K562 (cell line): ENCODE data around the gene SETD1B. TPM values are rescaled to one million over a fixed set of nuclear protein-coding genes. Genes with fewer than 3 reads are reported as not detected.

ENCODE experiments used
- ATAC-seq: fragments of 200-7000 bp; cut with Tn5 transposase; 3 replicates; pipeline ENCODE4 v1.9.1; 2020; ENCODE audit warnings: moderate library complexity
- BruUV-seq: library from RNA; stranded (reverse); fragments of 400-500 nt; replicated peaks from 2 replicates; lab custom pipeline; 2021; lab: Mats Ljungman, UMichigan
- CTCF ChIA-PET: fragments of 300-600 bp; formaldehyde crosslinking; extraction: SDS; loops from one replicate; lab custom pipeline; 2021; ENCODE audit warnings: low intra/inter-chr PET ratio; lab: Yijun Ruan, JAX
- POLR2A ChIA-PET: fragments of 300-600, 350-650 bp; sonication (Branson Sonifier 250); formaldehyde crosslinking; extraction: SDS; loops from one replicate; lab custom pipeline; 2021; ENCODE audit warnings: antibody characterized with exemption, inconsistent platforms; lab: Yijun Ruan, JAX
- DNase-seq, 4 experiments: peaks; one replicate each; pipeline versions ENCODE4 v3.0.0 to v3.0.0-alpha.2; 2011 to 2018; ENCODE audit warnings: low spot score in 3 of 4, mixed read lengths in 3 of 4; ENCODE audit errors: extremely low read depth in 1 of 4
- FAIRE-seq: peaks from 2 replicates; lab custom pipeline; 2011; peaks lifted over from hg19 to GRCh38; lab: Jason Lieb, UNC
- H2AFZ ChIP-seq: 2 replicates; pipeline ENCODE4 v1.6.0; 2011; ENCODE audit warnings: low read depth, low read length, control low read depth, inconsistent platforms
- H3K27ac ChIP-seq: fragments of 200-600 bp; 3 replicates; pipeline ENCODE4 v1.8.0; 2011; ENCODE audit warnings: low read depth, mild to moderate bottlenecking, control low read depth, inconsistent platforms, low read length, moderate library complexity, mixed read lengths; ENCODE audit errors: extremely low read depth
- H3K27me3 ChIP-seq, 2 experiments: fragments of 300-600 bp in 1 of 2; 2 replicates in 1 of 2; 3 replicates in 1 of 2; pipeline versions ENCODE4 v1.6.0 to v1.8.0; 2011; ENCODE audit warnings: inconsistent platforms in 2 of 2, low read length in 2 of 2, mild to moderate bottlenecking in 1 of 2, mixed read lengths in 1 of 2, moderate library complexity in 1 of 2; ENCODE audit not compliant: control insufficient read depth in 2 of 2, insufficient read depth in 2 of 2
- H3K36me3 ChIP-seq: fragments of 300-600 bp; 3 replicates; pipeline ENCODE4 v1.8.0; 2011; ENCODE audit warnings: mild to moderate bottlenecking, low read length, inconsistent platforms; ENCODE audit not compliant: control insufficient read depth, insufficient read depth
- H3K4me1 ChIP-seq, 2 experiments: fragments of 200-600 bp in 1 of 2; replicated peaks in 1 of 2; 2 replicates in 1 of 2; 3 replicates in 1 of 2; pipeline versions ENCODE4 v1.5.1 to v1.8.0; 2011; ENCODE audit warnings: inconsistent platforms in 2 of 2, low read length in 2 of 2, mild to moderate bottlenecking in 1 of 2, mixed read lengths in 1 of 2, moderate library complexity in 1 of 2; ENCODE audit not compliant: control insufficient read depth in 2 of 2, insufficient read depth in 2 of 2
- H3K4me2 ChIP-seq: 2 replicates; pipeline ENCODE4 v1.6.1; 2011; ENCODE audit warnings: low read length, control low read depth, inconsistent platforms, mixed read lengths; ENCODE audit not compliant: insufficient read depth
- H3K4me3 ChIP-seq: fragments of 200-600 bp; sonication (generic), shearing (Covaris generic); 2 replicates; pipeline ENCODE4 v1.5.1; 2016; ENCODE audit warnings: control low read depth, inconsistent platforms
- H3K79me2 ChIP-seq: fragments of 200-600 bp; 3 replicates; pipeline ENCODE4 v1.8.0; 2011; ENCODE audit warnings: low read length, inconsistent platforms; ENCODE audit not compliant: control insufficient read depth, insufficient read depth
- H3K9ac ChIP-seq, 2 experiments: 2 replicates each; pipeline versions ENCODE4 v1.6.0 to v1.6.1; 2011; ENCODE audit warnings: low read depth in 2 of 2, low read length in 2 of 2, control low read depth in 1 of 2, inconsistent platforms in 1 of 2, mild to moderate bottlenecking in 1 of 2, mixed read lengths in 1 of 2; ENCODE audit not compliant: insufficient read depth in 1 of 2
- H3K9me1 ChIP-seq: one replicate; pipeline ENCODE4 v1.6.0; 2011; ENCODE audit warnings: inconsistent platforms, mild to moderate bottlenecking, low read length, moderate library complexity; ENCODE audit not compliant: control insufficient read depth, insufficient read depth
- H3K9me3 ChIP-seq: replicated peaks from 2 replicates; pipeline ENCODE4 v1.5.1; 2011; ENCODE audit warnings: low read depth, low read length, inconsistent platforms; ENCODE audit not compliant: control insufficient read depth, insufficient read depth
- H4K20me1 ChIP-seq: replicated peaks from 2 replicates; pipeline ENCODE4 v1.6.1; 2011; ENCODE audit warnings: low read length, inconsistent platforms, mixed read lengths; ENCODE audit not compliant: control insufficient read depth, insufficient read depth
- MBD2 ChIP-seq: sonication (generic); IDR thresholded peaks from 2 replicates; pipeline ENCODE4 v1.6.1; 2016; ENCODE audit warnings: low read depth, borderline replicate concordance
- NR1H2 ChIP-seq: sonication (generic); formaldehyde crosslinking; IDR thresholded peaks from 2 replicates; pipeline ENCODE4 v1.4.0; 2020; ENCODE audit warnings: mild to moderate bottlenecking, missing genetic modification reagents
- RAD21 ChIP-seq, 2 experiments: fragments of 250-450 bp in 1 of 2; fragments of 450-650 bp in 1 of 2; sonication (Bioruptor Pico) in 1 of 2; formaldehyde crosslinking in 1 of 2; IDR thresholded peaks in 1 of 2; conservative IDR thresholded peaks in 1 of 2; 2 replicates each; pipeline versions ENCODE4 v1.4.0 to v1.8.0; 2020 to 2022; ENCODE audit warnings: mild to moderate bottlenecking in 2 of 2, moderate library complexity in 1 of 2
- ZNF561 ChIP-seq: fragments of 450-650 bp; formaldehyde crosslinking; conservative IDR thresholded peaks from 2 replicates; pipeline ENCODE4 v1.4.0; 2020; ENCODE audit warnings: mild to moderate bottlenecking, moderate library complexity
- ZZZ3 ChIP-seq: fragments of 450-650 bp; IDR thresholded peaks from 2 replicates; pipeline ENCODE4 v1.6.1; 2016; ENCODE audit warnings: antibody characterized with exemption, mild to moderate bottlenecking, moderate library complexity
- WGBS: fragments of 100-300 bp; shearing (Covaris generic); methylation state at CpG from one replicate; pipeline ENCODE4 v1.1.6; 2016; ENCODE audit warnings: low coverage, mixed read lengths; ENCODE audit not compliant: insufficient coverage; ENCODE audit errors: missing lambda C conversion rate; 5-methylcytosine and 5-hydroxymethylcytosine counted together
- in situ Hi-C: fragments of 300-500 bp; cut with MboI; formaldehyde crosslinking; loops from 4 replicates; pipeline ENCODE4 v1.15.0; 2018; ENCODE audit warnings: inconsistent platforms, mixed read lengths
- intact Hi-C: fragments of 100-400 bp; cut with micrococcal nuclease; formaldehyde crosslinking; loops from 2 replicates; pipeline ENCODE4 v1.14.2; 2022
- polyA plus RNA-seq, 8 experiments: library from polyadenylated mRNA; depleted of rRNA in 4 of 8; stranded (reverse) in 5 of 8; unstranded in 3 of 8; fragments of >200 nt; fragmentation: Nextera tagmentation in 2 of 8; fragmentation: Illumina TruSeq in 1 of 8; extraction: Ambion mirVana in 2 of 8; extraction: Trizol in 1 of 8; gene quantifications; 2 replicates each; pipeline versions ENCODE4 v1.2.1 to v1.2.3, GENCODE V29; 2011 to 2014; ENCODE audit warnings: inconsistent platforms in 1 of 8, missing spikeins in 1 of 8
- total RNA-seq, 7 experiments: library from RNA; depleted of rRNA in 6 of 7; stranded (reverse); fragments of >200 nt in 6 of 7; fragmentation: Illumina TruSeq in 2 of 7; extraction: Trizol in 2 of 7; gene quantifications; 2 replicates each; pipeline versions ENCODE4 v1.2.1 to v1.2.3, GENCODE V29; 2011 to 2021; ENCODE audit warnings: low replicate concordance in 1 of 7
- TF ChIP-seq, protein P1 (sequence below): fragments of 200-600 bp; sonication (generic); IDR thresholded peaks from one replicate; pipeline ENCODE4 v1.6.1; 2012; ENCODE audit warnings: mild to moderate bottlenecking, low read depth, low read length, inconsistent platforms
- TF ChIP-seq, protein P2 (sequence below): sonication (generic); formaldehyde crosslinking; IDR thresholded peaks from 2 replicates; pipeline ENCODE4 v1.8.1; 2023; ENCODE audit warnings: mild to moderate bottlenecking, missing genetic modification reagents

Gene SETD1B
- total and polyA plus RNA-seq, 9 of the 15 experiments (the other 6 are each of a cell fraction or from before 2014, with no cell fraction given), result 0.48 to 26.6 (median 2.3) TPM

DNA sequence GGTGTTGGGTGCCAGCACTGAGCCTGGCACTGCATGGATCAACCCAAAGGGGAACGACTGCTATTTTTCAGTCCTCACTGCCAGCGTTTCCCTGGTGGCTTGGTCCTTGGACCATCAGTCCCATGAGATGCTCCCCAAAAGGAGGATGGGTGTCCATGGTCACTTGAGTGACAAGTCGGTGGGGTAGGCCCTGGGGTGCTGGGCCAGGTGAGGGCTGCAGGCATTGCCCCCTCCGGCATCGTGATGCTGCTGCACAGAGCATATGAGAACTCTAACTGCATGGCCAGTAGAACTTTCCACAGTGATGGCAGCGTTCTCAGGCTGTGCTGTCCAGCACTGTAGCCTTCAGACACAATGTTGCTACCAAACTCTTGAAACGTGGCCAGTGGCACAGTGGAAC lies 16.2 kb downstream of the SETD1B start:
- Histone ChIP-seq H3K4me2 (no peak overlapping the region), H2AFZ (no peak overlapping the region), H3K27ac (no peak overlapping the region), H3K4me3 (no peak overlapping the region), H3K79me2 (peaks cover 3% of the 10 kb centered on the region; the same call in 1 of the 3 replicates), H4K20me1 (no peaks in the 10 kb centered on the region; the same call in 1 of the 2 replicates), H3K9me1 (no peaks in the 10 kb centered on the region), H3K9ac (no peak overlapping the region), H3K9me3 (no peaks in the 10 kb centered on the region), H3K4me1 (peaks cover 0 to 6% of the 10 kb centered on the region in 2 experiments; a peak in 1 of 5 replicates), H3K36me3 (peaks cover 85% of the 10 kb centered on the region), H3K27me3 (no peaks in the 10 kb centered on the region)
- in situ Hi-C loops, result no loop called here
- TF ChIP-seq MBD2, result no peak
- TF ChIP-seq NR1H2 (CRISPR knock-in tag), result no peak
- TF ChIP-seq ZZZ3, result no peak
- TF ChIP-seq, protein P1, sequence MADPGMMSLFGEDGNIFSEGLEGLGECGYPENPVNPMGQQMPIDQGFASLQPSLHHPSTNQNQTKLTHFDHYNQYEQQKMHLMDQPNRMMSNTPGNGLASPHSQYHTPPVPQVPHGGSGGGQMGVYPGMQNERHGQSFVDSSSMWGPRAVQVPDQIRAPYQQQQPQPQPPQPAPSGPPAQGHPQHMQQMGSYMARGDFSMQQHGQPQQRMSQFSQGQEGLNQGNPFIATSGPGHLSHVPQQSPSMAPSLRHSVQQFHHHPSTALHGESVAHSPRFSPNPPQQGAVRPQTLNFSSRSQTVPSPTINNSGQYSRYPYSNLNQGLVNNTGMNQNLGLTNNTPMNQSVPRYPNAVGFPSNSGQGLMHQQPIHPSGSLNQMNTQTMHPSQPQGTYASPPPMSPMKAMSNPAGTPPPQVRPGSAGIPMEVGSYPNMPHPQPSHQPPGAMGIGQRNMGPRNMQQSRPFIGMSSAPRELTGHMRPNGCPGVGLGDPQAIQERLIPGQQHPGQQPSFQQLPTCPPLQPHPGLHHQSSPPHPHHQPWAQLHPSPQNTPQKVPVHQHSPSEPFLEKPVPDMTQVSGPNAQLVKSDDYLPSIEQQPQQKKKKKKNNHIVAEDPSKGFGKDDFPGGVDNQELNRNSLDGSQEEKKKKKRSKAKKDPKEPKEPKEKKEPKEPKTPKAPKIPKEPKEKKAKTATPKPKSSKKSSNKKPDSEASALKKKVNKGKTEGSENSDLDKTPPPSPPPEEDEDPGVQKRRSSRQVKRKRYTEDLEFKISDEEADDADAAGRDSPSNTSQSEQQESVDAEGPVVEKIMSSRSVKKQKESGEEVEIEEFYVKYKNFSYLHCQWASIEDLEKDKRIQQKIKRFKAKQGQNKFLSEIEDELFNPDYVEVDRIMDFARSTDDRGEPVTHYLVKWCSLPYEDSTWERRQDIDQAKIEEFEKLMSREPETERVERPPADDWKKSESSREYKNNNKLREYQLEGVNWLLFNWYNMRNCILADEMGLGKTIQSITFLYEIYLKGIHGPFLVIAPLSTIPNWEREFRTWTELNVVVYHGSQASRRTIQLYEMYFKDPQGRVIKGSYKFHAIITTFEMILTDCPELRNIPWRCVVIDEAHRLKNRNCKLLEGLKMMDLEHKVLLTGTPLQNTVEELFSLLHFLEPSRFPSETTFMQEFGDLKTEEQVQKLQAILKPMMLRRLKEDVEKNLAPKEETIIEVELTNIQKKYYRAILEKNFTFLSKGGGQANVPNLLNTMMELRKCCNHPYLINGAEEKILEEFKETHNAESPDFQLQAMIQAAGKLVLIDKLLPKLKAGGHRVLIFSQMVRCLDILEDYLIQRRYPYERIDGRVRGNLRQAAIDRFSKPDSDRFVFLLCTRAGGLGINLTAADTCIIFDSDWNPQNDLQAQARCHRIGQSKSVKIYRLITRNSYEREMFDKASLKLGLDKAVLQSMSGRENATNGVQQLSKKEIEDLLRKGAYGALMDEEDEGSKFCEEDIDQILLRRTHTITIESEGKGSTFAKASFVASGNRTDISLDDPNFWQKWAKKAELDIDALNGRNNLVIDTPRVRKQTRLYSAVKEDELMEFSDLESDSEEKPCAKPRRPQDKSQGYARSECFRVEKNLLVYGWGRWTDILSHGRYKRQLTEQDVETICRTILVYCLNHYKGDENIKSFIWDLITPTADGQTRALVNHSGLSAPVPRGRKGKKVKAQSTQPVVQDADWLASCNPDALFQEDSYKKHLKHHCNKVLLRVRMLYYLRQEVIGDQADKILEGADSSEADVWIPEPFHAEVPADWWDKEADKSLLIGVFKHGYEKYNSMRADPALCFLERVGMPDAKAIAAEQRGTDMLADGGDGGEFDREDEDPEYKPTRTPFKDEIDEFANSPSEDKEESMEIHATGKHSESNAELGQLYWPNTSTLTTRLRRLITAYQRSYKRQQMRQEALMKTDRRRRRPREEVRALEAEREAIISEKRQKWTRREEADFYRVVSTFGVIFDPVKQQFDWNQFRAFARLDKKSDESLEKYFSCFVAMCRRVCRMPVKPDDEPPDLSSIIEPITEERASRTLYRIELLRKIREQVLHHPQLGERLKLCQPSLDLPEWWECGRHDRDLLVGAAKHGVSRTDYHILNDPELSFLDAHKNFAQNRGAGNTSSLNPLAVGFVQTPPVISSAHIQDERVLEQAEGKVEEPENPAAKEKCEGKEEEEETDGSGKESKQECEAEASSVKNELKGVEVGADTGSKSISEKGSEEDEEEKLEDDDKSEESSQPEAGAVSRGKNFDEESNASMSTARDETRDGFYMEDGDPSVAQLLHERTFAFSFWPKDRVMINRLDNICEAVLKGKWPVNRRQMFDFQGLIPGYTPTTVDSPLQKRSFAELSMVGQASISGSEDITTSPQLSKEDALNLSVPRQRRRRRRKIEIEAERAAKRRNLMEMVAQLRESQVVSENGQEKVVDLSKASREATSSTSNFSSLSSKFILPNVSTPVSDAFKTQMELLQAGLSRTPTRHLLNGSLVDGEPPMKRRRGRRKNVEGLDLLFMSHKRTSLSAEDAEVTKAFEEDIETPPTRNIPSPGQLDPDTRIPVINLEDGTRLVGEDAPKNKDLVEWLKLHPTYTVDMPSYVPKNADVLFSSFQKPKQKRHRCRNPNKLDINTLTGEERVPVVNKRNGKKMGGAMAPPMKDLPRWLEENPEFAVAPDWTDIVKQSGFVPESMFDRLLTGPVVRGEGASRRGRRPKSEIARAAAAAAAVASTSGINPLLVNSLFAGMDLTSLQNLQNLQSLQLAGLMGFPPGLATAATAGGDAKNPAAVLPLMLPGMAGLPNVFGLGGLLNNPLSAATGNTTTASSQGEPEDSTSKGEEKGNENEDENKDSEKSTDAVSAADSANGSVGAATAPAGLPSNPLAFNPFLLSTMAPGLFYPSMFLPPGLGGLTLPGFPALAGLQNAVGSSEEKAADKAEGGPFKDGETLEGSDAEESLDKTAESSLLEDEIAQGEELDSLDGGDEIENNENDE, result no peak
- TF ChIP-seq RAD21 (CRISPR knock-in tag; conservative IDR thresholded peaks at IDR 0.05 in 1 of 2, IDR thresholded peaks at IDR 0.05 in 1 of 2), result no peak
- TF ChIP-seq, protein P2, sequence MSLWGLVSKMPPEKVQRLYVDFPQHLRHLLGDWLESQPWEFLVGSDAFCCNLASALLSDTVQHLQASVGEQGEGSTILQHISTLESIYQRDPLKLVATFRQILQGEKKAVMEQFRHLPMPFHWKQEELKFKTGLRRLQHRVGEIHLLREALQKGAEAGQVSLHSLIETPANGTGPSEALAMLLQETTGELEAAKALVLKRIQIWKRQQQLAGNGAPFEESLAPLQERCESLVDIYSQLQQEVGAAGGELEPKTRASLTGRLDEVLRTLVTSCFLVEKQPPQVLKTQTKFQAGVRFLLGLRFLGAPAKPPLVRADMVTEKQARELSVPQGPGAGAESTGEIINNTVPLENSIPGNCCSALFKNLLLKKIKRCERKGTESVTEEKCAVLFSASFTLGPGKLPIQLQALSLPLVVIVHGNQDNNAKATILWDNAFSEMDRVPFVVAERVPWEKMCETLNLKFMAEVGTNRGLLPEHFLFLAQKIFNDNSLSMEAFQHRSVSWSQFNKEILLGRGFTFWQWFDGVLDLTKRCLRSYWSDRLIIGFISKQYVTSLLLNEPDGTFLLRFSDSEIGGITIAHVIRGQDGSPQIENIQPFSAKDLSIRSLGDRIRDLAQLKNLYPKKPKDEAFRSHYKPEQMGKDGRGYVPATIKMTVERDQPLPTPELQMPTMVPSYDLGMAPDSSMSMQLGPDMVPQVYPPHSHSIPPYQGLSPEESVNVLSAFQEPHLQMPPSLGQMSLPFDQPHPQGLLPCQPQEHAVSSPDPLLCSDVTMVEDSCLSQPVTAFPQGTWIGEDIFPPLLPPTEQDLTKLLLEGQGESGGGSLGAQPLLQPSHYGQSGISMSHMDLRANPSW (CRISPR knock-in tag), result no peak
- no peak for TF ChIP-seq ZNF561 (CRISPR knock-in tag)
- ATAC-seq (no peak), DNase-seq (no peak), FAIRE-seq (no peak)
- ChIA-PET CTCF (no interaction called here), POLR2A (interaction anchor here (1.1 kb wide), 1 partner anchor 23 kb away, joined by 5 read pairs; no protein-coding TSS in a partner anchor)
- BruUV-seq, result no TSS peak
- 93% methylated on average over 7 of the region's 7 CpGs for WGBS
- intact Hi-C loops, result no loop called here
